Subcutaneous adipose tissue (tissue), 4 donors: ENCODE results near the gene TXLNA. TPM values are rescaled to one million over a fixed set of nuclear protein-coding genes. Genes with fewer than 3 reads are reported as not detected.

Experiments used
- total RNA-seq, 4 donors: library from RNA; depleted of rRNA; stranded (reverse); fragments of >200 nt; gene quantifications; one replicate each; pipeline ENCODE4 v1.1.0, GENCODE V29; 2016
- TF ChIP-seq, protein P1 (sequence below): fragments of 450-650 bp; IDR thresholded peaks from one replicate; pipeline ENCODE4 v1.5.1; 2016; ENCODE audit warnings: low read depth, mild to moderate bottlenecking, control low read depth, antibody characterized with exemption, moderate library complexity

The TXLNA gene
- 10 to 100 TPM; 28.4 to 40.5 (median 36.9) TPM for total RNA-seq

DNA sequence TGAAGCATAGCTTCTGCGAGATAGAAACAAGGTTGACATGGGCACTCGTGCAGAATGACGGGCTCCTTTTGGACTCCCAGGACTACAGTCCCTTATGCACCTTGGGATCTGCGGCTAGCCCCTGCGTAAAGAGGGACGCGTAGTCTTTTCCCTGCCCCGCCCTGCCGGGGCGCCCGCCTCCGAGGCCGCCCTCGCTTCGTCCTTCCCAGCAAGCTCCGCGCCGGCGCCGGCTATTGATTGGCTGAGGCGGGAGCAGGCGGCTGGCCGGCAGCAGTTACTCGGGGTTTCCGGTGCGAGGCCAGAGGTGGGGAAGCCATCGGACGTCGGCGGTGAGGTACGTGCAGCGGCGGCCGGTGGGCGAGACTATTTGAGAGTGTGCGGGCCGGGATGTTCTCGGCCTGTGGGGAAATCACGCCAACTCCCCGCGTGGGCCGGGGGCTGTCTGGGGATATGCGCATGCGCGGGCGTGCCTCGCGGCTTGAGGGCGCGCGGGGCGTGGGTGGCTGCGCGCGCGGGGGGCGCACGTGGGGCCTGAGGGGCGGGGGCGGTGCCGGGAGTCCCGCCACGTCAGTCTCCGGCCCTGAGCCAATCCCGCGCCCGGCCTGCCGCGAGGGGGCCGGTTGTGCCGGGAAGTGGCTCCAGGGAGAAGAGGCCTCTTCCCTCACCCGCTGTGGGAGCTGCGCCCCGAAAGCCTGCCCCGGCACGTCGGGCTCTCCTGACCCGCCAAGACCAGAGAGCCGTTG, at the start of gene TXLNA:
Gene TXLNA (plus strand): TSS at position 233 of the 743 bp plus-strand sequence. CDS start 671 bp downstream, outside the sequence.
- TF ChIP-seq, protein P1, sequence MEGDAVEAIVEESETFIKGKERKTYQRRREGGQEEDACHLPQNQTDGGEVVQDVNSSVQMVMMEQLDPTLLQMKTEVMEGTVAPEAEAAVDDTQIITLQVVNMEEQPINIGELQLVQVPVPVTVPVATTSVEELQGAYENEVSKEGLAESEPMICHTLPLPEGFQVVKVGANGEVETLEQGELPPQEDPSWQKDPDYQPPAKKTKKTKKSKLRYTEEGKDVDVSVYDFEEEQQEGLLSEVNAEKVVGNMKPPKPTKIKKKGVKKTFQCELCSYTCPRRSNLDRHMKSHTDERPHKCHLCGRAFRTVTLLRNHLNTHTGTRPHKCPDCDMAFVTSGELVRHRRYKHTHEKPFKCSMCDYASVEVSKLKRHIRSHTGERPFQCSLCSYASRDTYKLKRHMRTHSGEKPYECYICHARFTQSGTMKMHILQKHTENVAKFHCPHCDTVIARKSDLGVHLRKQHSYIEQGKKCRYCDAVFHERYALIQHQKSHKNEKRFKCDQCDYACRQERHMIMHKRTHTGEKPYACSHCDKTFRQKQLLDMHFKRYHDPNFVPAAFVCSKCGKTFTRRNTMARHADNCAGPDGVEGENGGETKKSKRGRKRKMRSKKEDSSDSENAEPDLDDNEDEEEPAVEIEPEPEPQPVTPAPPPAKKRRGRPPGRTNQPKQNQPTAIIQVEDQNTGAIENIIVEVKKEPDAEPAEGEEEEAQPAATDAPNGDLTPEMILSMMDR: no peak

DNA sequence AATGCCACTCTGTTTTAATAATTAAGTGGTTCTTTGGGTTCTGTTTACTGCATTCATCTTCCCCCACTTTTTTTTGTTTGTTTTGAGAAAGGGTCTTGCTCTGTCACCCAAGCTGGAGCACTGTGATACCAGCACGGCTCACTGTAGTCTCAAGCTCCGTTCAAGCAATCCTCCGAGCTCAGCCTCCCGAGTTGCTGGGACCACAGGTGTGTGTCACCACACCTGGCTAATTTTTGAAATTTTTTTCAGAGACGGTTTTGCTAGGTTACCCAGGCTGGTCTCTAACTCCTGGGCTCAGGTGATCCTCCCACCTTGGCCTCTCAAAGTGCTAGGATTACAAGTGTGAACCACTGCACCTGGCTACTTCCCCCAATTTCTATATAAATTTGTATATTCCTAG, 42.4 kb upstream of the TXLNA start:
- TF ChIP-seq, protein P1: no peak

DNA sequence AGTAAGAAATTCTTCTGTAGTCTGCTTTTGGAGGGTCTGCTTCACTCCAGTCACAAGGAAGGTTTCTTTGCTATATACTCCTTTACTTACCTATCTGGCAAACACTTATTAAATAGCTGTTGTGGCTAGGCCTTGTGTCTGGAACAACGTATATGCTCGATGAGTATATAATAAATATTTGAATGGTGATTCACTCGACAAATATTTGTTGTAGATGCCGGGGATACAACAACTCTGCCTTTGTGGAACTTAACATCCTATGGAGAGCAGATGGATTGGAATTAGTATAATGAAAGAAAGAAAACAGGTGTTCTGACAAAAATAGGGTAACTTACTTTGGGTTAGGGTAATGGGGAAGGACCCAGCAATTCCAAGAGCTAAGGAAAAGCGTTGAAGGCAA, 40.5 kb upstream of the TXLNA start:
- TF ChIP-seq, protein P1: no peak

DNA sequence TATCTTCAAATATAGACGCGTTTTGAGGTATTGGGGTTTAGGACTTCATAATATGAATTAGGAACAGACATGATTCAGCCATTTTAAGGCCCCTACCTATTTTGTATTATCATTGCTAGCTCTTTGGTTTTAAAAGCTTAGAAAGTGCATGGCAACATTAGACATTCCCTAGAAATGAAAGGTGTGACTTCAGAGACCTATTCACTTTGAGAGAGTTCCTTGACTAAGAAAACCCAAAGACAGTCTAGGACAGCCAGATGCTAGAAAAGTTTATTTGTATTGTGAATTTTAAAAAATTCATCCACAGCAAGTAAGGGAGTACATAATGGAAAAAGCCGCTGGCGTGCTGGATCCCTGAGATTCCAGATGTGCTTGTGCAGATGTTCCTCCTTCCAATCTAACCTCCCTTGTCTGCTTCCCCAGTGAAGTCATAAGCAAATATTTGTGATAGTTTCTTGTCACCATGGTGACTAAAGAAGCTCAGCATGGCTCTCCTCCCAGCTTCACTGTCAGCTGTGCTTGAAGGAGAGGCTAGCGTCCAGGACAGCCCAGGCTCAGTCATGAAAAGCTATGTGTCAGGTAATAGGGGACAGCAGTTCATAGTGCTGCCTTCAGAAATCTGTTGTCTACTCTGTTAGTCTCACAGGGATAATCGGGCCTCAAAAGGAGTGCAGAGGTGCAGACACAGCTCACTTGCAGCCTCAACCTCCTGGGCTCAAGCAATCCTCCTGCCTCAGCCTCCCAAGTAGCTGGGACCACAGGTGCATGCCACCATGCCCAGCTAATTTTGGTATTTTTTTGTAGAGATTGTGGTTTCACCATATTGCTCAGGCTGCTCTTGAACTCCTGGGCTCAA, 36.8 kb upstream of the TXLNA start:
- TF ChIP-seq, protein P1: no peak

DNA sequence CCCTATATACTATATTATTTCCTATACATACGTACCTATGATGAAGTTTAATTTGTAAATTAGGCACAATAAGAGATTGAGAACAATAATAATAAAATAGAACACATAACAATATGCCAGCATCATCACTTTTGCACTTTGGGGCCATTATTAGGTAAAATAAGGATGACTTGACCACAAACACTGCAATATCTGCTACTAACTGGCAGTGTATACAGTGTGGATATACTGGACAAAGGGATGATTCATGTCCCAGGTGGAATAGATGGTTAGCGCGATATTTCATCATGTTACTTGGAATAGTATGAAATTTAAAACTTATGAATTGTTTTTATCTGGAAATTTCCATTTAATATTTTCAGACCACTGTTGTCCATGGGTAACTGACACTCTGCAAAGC, 35.4 kb upstream of the TXLNA start:
- TF ChIP-seq, protein P1: no peak

DNA sequence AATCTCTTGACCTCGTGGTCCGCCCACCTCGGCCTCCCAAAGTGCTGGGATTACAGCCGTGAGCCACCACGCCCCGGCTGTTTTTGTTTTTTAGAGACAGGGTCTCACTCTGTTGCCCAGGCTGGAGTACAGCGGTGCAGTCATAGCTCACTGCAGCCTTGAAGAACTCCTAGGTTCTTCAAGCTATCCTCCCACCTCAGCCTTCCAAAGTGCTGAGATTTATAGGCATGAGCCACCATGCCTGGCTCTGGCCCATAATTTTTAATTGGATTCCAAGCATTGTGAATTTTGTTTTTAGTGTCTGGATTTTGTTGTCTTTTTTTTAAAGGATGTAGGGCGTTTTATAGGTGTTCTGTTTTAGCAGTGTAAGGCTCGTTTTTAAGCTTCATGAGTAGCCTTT, 28.6 kb upstream of the TXLNA start:
- TF ChIP-seq, protein P1: no peak

DNA sequence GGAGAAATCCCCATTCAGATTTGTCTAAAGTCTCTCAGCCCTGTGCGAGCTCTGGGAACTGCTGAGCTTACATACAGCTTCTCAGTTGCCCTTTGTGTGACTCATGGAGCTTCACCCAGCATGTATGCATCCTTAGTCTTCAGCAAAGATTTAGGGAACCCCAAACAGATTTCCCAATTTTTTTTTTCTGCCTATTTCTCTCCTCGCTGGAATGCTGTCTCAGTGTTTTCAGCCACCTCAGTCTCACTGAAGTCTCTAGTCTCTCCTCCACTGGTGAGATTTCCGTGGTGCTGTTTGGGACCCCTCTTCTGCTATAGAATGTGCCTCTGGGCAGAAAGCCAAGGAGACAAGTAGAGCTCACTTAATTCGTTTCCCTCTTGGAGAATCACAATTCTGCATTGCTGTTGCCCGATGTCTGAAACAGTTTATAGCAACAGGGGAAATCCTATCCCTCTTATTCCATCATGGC, 28.1 kb upstream of the TXLNA start:
- TF ChIP-seq, protein P1: no peak
